ENCODE data around the gene APLP1. TPM values are rescaled to one million over a fixed set of nuclear protein-coding genes. Genes with fewer than 3 reads are reported as not detected.

The APLP1 gene
- 1.5 TPM for total RNA-seq

- intact Hi-C loops (cut with DNase I): no loop called here
- Histone ChIP-seq H3K27ac (no peak within 1 kb of the TSS), H3K36me3 (no peaks in the 10 kb centered on the region), H3K9me3 (no peaks in the 10 kb centered on the region), H3K4me1 (peaks cover 18% of the 10 kb centered on the region), H3K27me3 (no peaks in the 10 kb centered on the region), H3K4me3 (peak within 1 kb of the TSS; percentile 43 to 64)
- DNase-seq (ENCODE audit: extremely low spot score in 2 of 2): no peak
- TF ChIP-seq CTCF (IDR thresholded peaks at IDR 0.05): no peak
- TF ChIP-seq POLR2AphosphoS5 (IDR thresholded peaks at IDR 0.05; ENCODE audit: insufficient read depth in 1 of 2, low read depth in 1 of 2): no peak
- no peak for TF ChIP-seq POLR2A (IDR thresholded peaks at IDR 0.05)
These were observed at the start of gene APLP1 for GRCh38 chr19:35868172-35868822. TSS of gene APLP1 (plus strand) at chr19:35868574. CDS start at chr19:35868637, 63 bp downstream.

- Histone ChIP-seq H3K4me1 (no peaks in the 10 kb centered on the region), H3K27ac (no peak overlapping the region), H3K27me3 (no peaks in the 10 kb centered on the region), H3K4me3 (no peak overlapping the region), H3K36me3 (no peaks in the 10 kb centered on the region), H3K9me3 (no peaks in the 10 kb centered on the region)
- no peak for DNase-seq (ENCODE audit: extremely low spot score in 2 of 2)
- intact Hi-C loops (cut with DNase I): no loop called here
- TF ChIP-seq POLR2AphosphoS5 (IDR thresholded peaks at IDR 0.05; ENCODE audit: insufficient read depth in 1 of 2, low read depth in 1 of 2): no peak
- TF ChIP-seq POLR2A (IDR thresholded peaks at IDR 0.05): no peak
- no peak for TF ChIP-seq CTCF (IDR thresholded peaks at IDR 0.05)
These were observed 45.8 kb upstream of the APLP1 start for GRCh38 chr19:35822579-35822978.

- Histone ChIP-seq H3K27me3 (no peaks in the 10 kb centered on the region), H3K4me1 (no peaks in the 10 kb centered on the region), H3K9me3 (no peaks in the 10 kb centered on the region), H3K4me3 (no peak overlapping the region), H3K36me3 (no peaks in the 10 kb centered on the region), H3K27ac (no peak overlapping the region)
- intact Hi-C loops (cut with DNase I): no loop called here
- DNase-seq (ENCODE audit: extremely low spot score in 2 of 2): no peak
- no peak for TF ChIP-seq POLR2A (IDR thresholded peaks at IDR 0.05)
- TF ChIP-seq CTCF (IDR thresholded peaks at IDR 0.05): no peak
- TF ChIP-seq POLR2AphosphoS5 (IDR thresholded peaks at IDR 0.05; ENCODE audit: insufficient read depth in 1 of 2, low read depth in 1 of 2): no peak
These were observed 44.2 kb upstream of the APLP1 start for GRCh38 chr19:35824150-35824549.

- intact Hi-C loops (cut with DNase I): no loop called here
- Histone ChIP-seq H3K9me3 (no peaks in the 10 kb centered on the region), H3K27ac (no peak overlapping the region), H3K4me3 (no peak overlapping the region), H3K36me3 (no peaks in the 10 kb centered on the region), H3K4me1 (no peaks in the 10 kb centered on the region), H3K27me3 (no peaks in the 10 kb centered on the region)
- no peak for DNase-seq (ENCODE audit: extremely low spot score in 2 of 2)
- TF ChIP-seq POLR2AphosphoS5 (IDR thresholded peaks at IDR 0.05; ENCODE audit: insufficient read depth in 1 of 2, low read depth in 1 of 2) (no peak), CTCF (IDR thresholded peaks at IDR 0.05) (no peak), POLR2A (IDR thresholded peaks at IDR 0.05) (no peak)
These were observed 39.6 kb upstream of the APLP1 start for GRCh38 chr19:35828692-35829301.

DNA sequence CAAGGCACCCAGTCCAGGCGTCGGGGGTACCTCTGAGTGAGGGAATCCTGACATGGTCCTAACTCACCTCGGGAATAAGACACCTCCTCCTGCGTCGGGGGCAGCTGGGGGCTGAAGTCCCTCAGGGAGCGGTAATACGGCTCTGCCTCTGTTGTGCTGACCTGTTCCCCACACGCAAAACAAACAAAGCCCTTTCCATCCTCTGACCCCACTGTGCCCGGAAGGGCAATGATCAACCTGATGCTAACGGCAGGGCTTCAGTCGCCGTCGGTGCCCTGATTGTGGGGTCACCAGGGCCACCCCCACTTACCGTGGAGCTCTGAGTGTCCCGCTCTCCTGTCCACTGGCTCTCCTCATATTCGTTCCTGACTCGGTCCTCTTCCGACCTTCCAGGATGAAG lies 37.4 kb upstream of the APLP1 start:
- TF ChIP-seq CTCF (IDR thresholded peaks at IDR 0.05) (no peak), POLR2AphosphoS5 (IDR thresholded peaks at IDR 0.05; ENCODE audit: insufficient read depth in 1 of 2, low read depth in 1 of 2) (no peak), POLR2A (IDR thresholded peaks at IDR 0.05) (no peak)

More for the DNA sequence above, 37.4 kb upstream of the APLP1 start:
- Histone ChIP-seq H3K4me1 (no peaks in the 10 kb centered on the region), H3K36me3 (no peaks in the 10 kb centered on the region), H3K27me3 (no peaks in the 10 kb centered on the region), H3K4me3 (no peak overlapping the region), H3K27ac (no peak overlapping the region), H3K9me3 (no peaks in the 10 kb centered on the region)
- intact Hi-C loops (cut with DNase I): no loop called here
- DNase-seq (ENCODE audit: extremely low spot score in 2 of 2): no peak
